ENCODE results near the gene COL4A4. TPM values are rescaled to one million over a fixed set of nuclear protein-coding genes. Genes with fewer than 3 reads are reported as not detected.
"Not testable (repeated sequence)": the region's sequence is repeated elsewhere in the genome, so short reads cannot be mapped to it uniquely, and the experiment has no call there.

Gene COL4A4
- total and polyA plus RNA-seq, 2 donors, result 0.90 to 2.3 TPM

DNA sequence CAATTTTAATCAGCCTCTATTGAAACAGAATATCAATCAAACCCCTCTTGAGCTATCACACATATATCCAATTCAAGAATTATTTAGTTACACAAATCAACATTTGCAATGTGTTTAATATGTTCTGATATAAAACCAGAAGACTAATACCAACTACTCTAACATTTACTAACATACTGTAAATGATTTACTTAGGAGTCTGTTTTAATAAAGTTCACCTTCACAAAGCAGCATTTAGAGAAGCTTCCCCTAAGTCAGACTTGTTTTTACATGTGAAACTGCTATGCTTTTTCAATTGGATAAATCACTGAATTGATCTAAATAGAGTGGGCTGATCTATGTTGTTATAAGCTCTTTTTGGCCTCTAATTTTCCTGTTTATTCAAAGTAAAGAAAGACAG, 18.8 kb upstream of the COL4A4 start:
- H3K36me3 ChIP-seq (ENCODE audit: insufficient read depth), result no peaks in the 10 kb centered on the region
- H3K4me1 ChIP-seq (ENCODE audit: insufficient read depth), result no peaks in the 10 kb centered on the region
- H3K4me3 ChIP-seq (ENCODE audit: low read depth, low read length), result no peak overlapping the region
- DNase-seq (ENCODE audit: extremely low spot score), result no peak
- no peak overlapping the region for H3K27ac ChIP-seq (ENCODE audit: low read depth)

DNA sequence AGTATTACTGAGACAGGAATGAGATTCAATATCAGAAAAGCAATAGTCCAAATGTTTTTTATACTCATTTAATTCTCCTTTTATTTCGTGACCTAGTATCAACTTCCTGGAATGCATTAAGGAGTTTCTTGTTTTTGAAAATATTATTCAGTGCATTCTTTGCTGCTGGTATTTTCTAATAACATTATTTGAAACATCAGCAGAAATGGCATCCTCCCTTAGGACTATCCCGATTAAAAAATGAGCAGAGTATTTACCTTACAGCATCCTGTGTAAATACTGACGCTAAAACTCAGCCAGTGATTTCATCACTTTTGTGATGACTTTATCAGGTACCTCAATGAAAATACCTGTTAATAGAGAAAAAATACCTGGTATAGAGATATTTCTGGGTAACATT, 16.8 kb upstream of the COL4A4 start:
- H3K4me1 ChIP-seq (ENCODE audit: insufficient read depth), result no peaks in the 10 kb centered on the region
- DNase-seq (ENCODE audit: extremely low spot score), result no peak
- no peak overlapping the region for H3K27ac ChIP-seq (ENCODE audit: low read depth)
- H3K4me3 ChIP-seq (ENCODE audit: low read depth, low read length), result no peak overlapping the region
- WGBS, result 55% methylated on average over 3 of the region's 3 CpGs
- H3K36me3 ChIP-seq (ENCODE audit: insufficient read depth), result no peaks in the 10 kb centered on the region

- Histone ChIP-seq H3K36me3 (ENCODE audit: insufficient read depth) (no peaks in the 10 kb centered on the region), H3K27ac (ENCODE audit: low read depth) (no peak overlapping the region), H3K4me3 (ENCODE audit: low read depth, low read length) (no peak overlapping the region), H3K4me1 (ENCODE audit: insufficient read depth) (no peaks in the 10 kb centered on the region)
- 49% methylated on average over 11 of the region's 11 CpGs for WGBS
- no peak for DNase-seq (ENCODE audit: extremely low spot score)
Measured at GRCh38 chr2:227179988-227180685, 16.1 kb upstream of the COL4A4 start.

- no peak overlapping the region for H3K27ac ChIP-seq (ENCODE audit: low read depth)
- no peak overlapping the region for H3K4me3 ChIP-seq (ENCODE audit: low read depth, low read length)
- DNase-seq (ENCODE audit: extremely low spot score), result no peak
- H3K36me3 ChIP-seq (ENCODE audit: insufficient read depth), result no peaks in the 10 kb centered on the region
- WGBS, result 96% methylated on average over 12 of the region's 12 CpGs
- H3K4me1 ChIP-seq (ENCODE audit: insufficient read depth), result no peaks in the 10 kb centered on the region
Measured at GRCh38 chr2:227177592-227178336, 13.8 kb upstream of the COL4A4 start.

GRCh38 chr2:227171779-227172178, 7.8 kb upstream of the COL4A4 start:
- 91% methylated on average over 11 of the region's 11 CpGs for WGBS
- not testable (repeated sequence) for H3K4me3 ChIP-seq (ENCODE audit: low read depth, low read length)

GRCh38 chr2:227164763-227165291, 822 bp upstream of the COL4A4 start:
- no peaks in the 10 kb centered on the region for H3K36me3 ChIP-seq (ENCODE audit: insufficient read depth)

More at GRCh38 chr2:227171779-227172178, 7.8 kb upstream of the COL4A4 start:
- not testable (repeated sequence) for H3K27ac ChIP-seq (ENCODE audit: low read depth); DNase-seq (ENCODE audit: extremely low spot score); H3K36me3 ChIP-seq (ENCODE audit: insufficient read depth); H3K4me1 ChIP-seq (ENCODE audit: insufficient read depth)

GRCh38 chr2:227163485-227163997, 464 bp downstream of the COL4A4 start:
- no peak overlapping the region for H3K27ac ChIP-seq (ENCODE audit: low read depth)
- H3K36me3 ChIP-seq (ENCODE audit: insufficient read depth), result no peaks in the 10 kb centered on the region
- no peaks in the 10 kb centered on the region for H3K4me1 ChIP-seq (ENCODE audit: insufficient read depth)
- WGBS, result 2% methylated on average over 20 of the region's 20 CpGs
- H3K4me3 ChIP-seq (ENCODE audit: low read depth, low read length), result peak overlapping the region; percentile 46
- DNase-seq (ENCODE audit: extremely low spot score), result no peak

More at GRCh38 chr2:227164763-227165291, 822 bp upstream of the COL4A4 start:
- Histone ChIP-seq H3K4me3 (ENCODE audit: low read depth, low read length) (peak overlapping the region; percentile 46), H3K27ac (ENCODE audit: low read depth) (no peak overlapping the region), H3K4me1 (ENCODE audit: insufficient read depth) (no peaks in the 10 kb centered on the region)
- no peak for DNase-seq (ENCODE audit: extremely low spot score)
- 3% methylated on average over 38 of the region's 38 CpGs for WGBS

DNA sequence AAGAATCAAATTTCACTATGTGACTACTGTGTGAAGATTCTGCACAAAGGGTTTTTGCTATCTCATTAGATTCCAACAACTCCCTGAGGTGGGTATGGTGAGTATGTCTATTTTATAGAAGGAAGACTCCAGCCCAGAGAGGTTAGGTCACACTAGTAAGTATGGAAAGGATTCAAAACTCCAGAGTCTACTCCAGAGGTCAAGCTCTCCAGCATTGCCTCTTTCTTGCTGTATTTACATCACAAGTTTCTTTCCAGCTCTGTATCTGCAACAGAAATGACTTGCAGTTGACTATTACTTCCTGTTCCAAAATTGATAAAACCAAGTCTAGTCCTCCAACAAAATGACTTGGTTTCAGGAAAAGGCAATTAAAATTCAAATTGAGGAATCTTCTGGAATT, 2.1 kb downstream of the COL4A4 start:
- no peak for DNase-seq (ENCODE audit: extremely low spot score)
- Histone ChIP-seq H3K27ac (ENCODE audit: low read depth) (no peak overlapping the region), H3K36me3 (ENCODE audit: insufficient read depth) (no peaks in the 10 kb centered on the region), H3K4me3 (ENCODE audit: low read depth, low read length) (no peak overlapping the region), H3K4me1 (ENCODE audit: insufficient read depth) (no peaks in the 10 kb centered on the region)

GRCh38 chr2:227160164-227160563, 3.8 kb downstream of the COL4A4 start:
- Histone ChIP-seq H3K36me3 (ENCODE audit: insufficient read depth) (no peaks in the 10 kb centered on the region), H3K27ac (ENCODE audit: low read depth) (no peak overlapping the region), H3K4me3 (ENCODE audit: low read depth, low read length) (no peak overlapping the region), H3K4me1 (ENCODE audit: insufficient read depth) (no peaks in the 10 kb centered on the region)
- 35% methylated on average over 2 of the region's 2 CpGs for WGBS
- DNase-seq (ENCODE audit: extremely low spot score), result no peak

- no peak for DNase-seq (ENCODE audit: extremely low spot score)
- H3K4me1 ChIP-seq (ENCODE audit: insufficient read depth), result no peaks in the 10 kb centered on the region
- 69% methylated on average over 6 of the region's 6 CpGs for WGBS
- H3K36me3 ChIP-seq (ENCODE audit: insufficient read depth), result no peaks in the 10 kb centered on the region
- no peak overlapping the region for H3K4me3 ChIP-seq (ENCODE audit: low read depth, low read length)
- no peak overlapping the region for H3K27ac ChIP-seq (ENCODE audit: low read depth)
Measured at GRCh38 chr2:227154986-227155774, 8.8 kb downstream of the COL4A4 start.

DNA sequence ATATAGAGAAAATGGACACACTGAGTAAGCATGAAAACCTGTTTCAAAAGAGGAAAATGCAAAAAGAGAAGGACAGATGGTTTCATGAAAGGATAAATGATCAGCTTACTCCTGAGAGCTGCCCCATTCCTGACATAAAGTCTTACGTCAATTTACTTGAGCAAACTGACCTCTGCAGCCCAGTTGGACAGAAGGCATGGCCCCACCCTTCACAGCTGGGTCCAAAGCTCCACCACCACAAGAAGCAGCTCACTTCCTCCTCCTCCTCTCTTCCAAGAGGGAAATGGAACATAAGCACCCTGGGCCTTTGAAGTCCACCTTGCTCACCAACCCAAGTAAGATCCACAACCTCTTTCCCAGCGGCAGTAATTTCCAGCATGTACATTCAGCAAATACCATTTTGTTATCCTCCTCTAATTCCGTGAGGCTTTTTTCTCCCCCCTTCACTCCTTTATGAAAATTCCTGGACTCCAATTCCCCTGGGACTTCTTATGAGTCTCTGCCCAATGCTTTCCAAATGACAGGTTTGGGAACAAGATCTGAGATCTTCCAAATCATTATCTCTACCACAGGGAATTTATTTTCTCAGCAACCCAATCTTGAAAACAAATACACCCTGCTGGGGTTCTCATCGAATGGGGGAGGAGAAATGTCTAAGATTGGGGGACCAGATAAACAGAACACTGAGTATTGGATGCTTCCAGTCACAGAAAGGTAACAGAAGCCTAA, 10.1 kb downstream of the COL4A4 start:
- no peak for DNase-seq (ENCODE audit: extremely low spot score)
- WGBS, result 63% methylated on average over 4 of the region's 4 CpGs
- no peaks in the 10 kb centered on the region for H3K36me3 ChIP-seq (ENCODE audit: insufficient read depth)
- H3K4me3 ChIP-seq (ENCODE audit: low read depth, low read length), result no peak overlapping the region
- no peaks in the 10 kb centered on the region for H3K4me1 ChIP-seq (ENCODE audit: insufficient read depth)
- no peak overlapping the region for H3K27ac ChIP-seq (ENCODE audit: low read depth)

GRCh38 chr2:227153307-227153706, 10.7 kb downstream of the COL4A4 start:
- Histone ChIP-seq H3K4me1 (ENCODE audit: insufficient read depth) (no peaks in the 10 kb centered on the region), H3K4me3 (ENCODE audit: low read depth, low read length) (no peak overlapping the region), H3K27ac (ENCODE audit: low read depth) (no peak overlapping the region), H3K36me3 (ENCODE audit: insufficient read depth) (no peaks in the 10 kb centered on the region)
- 68% methylated on average over 4 of the region's 4 CpGs for WGBS
- DNase-seq (ENCODE audit: extremely low spot score), result no peak
